Activated CD8-positive, alpha-beta memory T cell treated with anti-CD3 and anti-CD28 coated beads, Interleukin-2, amount 50 U/mL, for 1 hour (primary cell): Measurements from ENCODE around the gene KLF11.

Experiments
- DNase-seq: peaks from one replicate; pipeline ENCODE4 v3.0.0-alpha.2; 2020; ENCODE audit errors: extremely low read depth

Gene KLF11

GRCh38 chr2:10043256-10043905 lies at the start of gene KLF11:
Gene KLF11 (plus strand): TSS chr2:10043550. CDS start chr2:10043717, 167 bp downstream.
- no peak for DNase-seq

GRCh38 chr2:9994462-9994861 lies 48.9 kb upstream of the KLF11 start:
- DNase-seq: no peak

- no peak for DNase-seq
Observed at GRCh38 chr2:9995059-9995458, 48.3 kb upstream of the KLF11 start.

GRCh38 chr2:9996321-9996720 lies 47.0 kb upstream of the KLF11 start:
- no peak for DNase-seq

GRCh38 chr2:9997936-9998335 lies 45.4 kb upstream of the KLF11 start:
- no peak for DNase-seq

- no peak for DNase-seq
Observed at GRCh38 chr2:9998916-9999654, 44.3 kb upstream of the KLF11 start.

GRCh38 chr2:9999693-10000092 lies 43.7 kb upstream of the KLF11 start:
- no peak for DNase-seq

GRCh38 chr2:10000541-10000940 lies 42.8 kb upstream of the KLF11 start:
- no peak for DNase-seq

GRCh38 chr2:10001586-10001985 lies 41.8 kb upstream of the KLF11 start:
- DNase-seq: no peak

- DNase-seq: no peak
Observed at GRCh38 chr2:10002109-10002508, 41.2 kb upstream of the KLF11 start.

- DNase-seq: no peak
Observed at GRCh38 chr2:10002681-10003080, 40.7 kb upstream of the KLF11 start.

GRCh38 chr2:10003206-10004125 lies 39.9 kb upstream of the KLF11 start:
- no peak for DNase-seq

GRCh38 chr2:10004401-10004800 lies 38.9 kb upstream of the KLF11 start:
- no peak for DNase-seq

- no peak for DNase-seq
Observed at GRCh38 chr2:10004836-10005235, 38.5 kb upstream of the KLF11 start.

- no peak for DNase-seq
Observed at GRCh38 chr2:10005461-10006235, 37.7 kb upstream of the KLF11 start.

- DNase-seq: no peak
Observed at GRCh38 chr2:10006236-10007161, 36.9 kb upstream of the KLF11 start.

GRCh38 chr2:10007435-10007834 lies 35.9 kb upstream of the KLF11 start:
- no peak for DNase-seq

GRCh38 chr2:10007921-10008808 lies 35.2 kb upstream of the KLF11 start:
- no peak for DNase-seq

GRCh38 chr2:10008809-10009176 lies 34.6 kb upstream of the KLF11 start:
- DNase-seq: no peak
